PC-3 (cell line): Measurements from ENCODE around the gene SFT2D1. TPM values are rescaled to one million over a fixed set of nuclear protein-coding genes. Genes with fewer than 3 reads are reported as not detected.
A peak's percentile ranks its signal among the peaks of the same experiment; 100 is the strongest.

Experiments used
- ATAC-seq: fragments of 200-7000 bp; cut with Tn5 transposase; 2 replicates; pipeline ENCODE4 v1.9.1; 2020; ENCODE audit warnings: mild to moderate bottlenecking, moderate library complexity
- BruUV-seq: library from RNA; stranded (reverse); fragments of 400-500 nt; replicated peaks from 2 replicates; lab custom pipeline; 2021; lab: Mats Ljungman, UMichigan
- CTCF ChIA-PET: fragments of 300-600 bp; sonication (Branson Sonifier 250); formaldehyde crosslinking; loops from one replicate; lab custom pipeline; 2022; ENCODE audit warnings: antibody characterized with exemption; lab: Charles Lee
- POLR2A ChIA-PET: fragments of 300-600 bp; sonication (Branson Sonifier 250); formaldehyde crosslinking; loops from one replicate; lab custom pipeline; 2022; ENCODE audit warnings: antibody characterized with exemption; ENCODE audit not compliant: unreplicated experiment; lab: Charles Lee
- DNase-seq: peaks from one replicate; pipeline ENCODE4 v3.0.0-alpha.2; 2015
- H2AFZ ChIP-seq: fragments of 300-600 bp; sonication (generic); 2 replicates; pipeline ENCODE4 v1.6.0; 2016; ENCODE audit warnings: antibody characterized with exemption, low read length
- H3F3A ChIP-seq: fragments of 300-600 bp; sonication (generic); one replicate; pipeline ENCODE4 v1.6.0; 2017; ENCODE audit warnings: antibody characterized with exemption, low read length, control low read depth, mild to moderate bottlenecking; ENCODE audit not compliant: unreplicated experiment
- H3K27ac ChIP-seq: fragments of 300-600 bp; sonication (generic); 2 replicates; pipeline ENCODE4 v1.5.1; 2016; ENCODE audit warnings: mild to moderate bottlenecking, low read length
- H3K27me3 ChIP-seq: fragments of 300-600 bp; sonication (generic); 2 replicates; pipeline ENCODE4 v1.6.1; 2016; ENCODE audit warnings: low read length, mixed read lengths
- H3K36me3 ChIP-seq: fragments of 300-600 bp; sonication (generic); 2 replicates; pipeline ENCODE4 v1.6.1; 2016; ENCODE audit warnings: low read depth, mixed run types, low read length, mixed read lengths
- H3K4me1 ChIP-seq: fragments of 300-600 bp; sonication (generic); 2 replicates; pipeline ENCODE4 v1.5.1; 2016; ENCODE audit warnings: low read length; ENCODE audit not compliant: insufficient read depth
- H3K4me2 ChIP-seq: fragments of 300-600 bp; sonication (generic); 2 replicates; pipeline ENCODE4 v1.6.0; 2016; ENCODE audit warnings: low read length
- H3K4me3 ChIP-seq: fragments of 300-600 bp; sonication (generic); 2 replicates; pipeline ENCODE4 v1.5.1; 2016; ENCODE audit warnings: mild to moderate bottlenecking, low read length, mixed read lengths
- H3K79me2 ChIP-seq: fragments of 300-600 bp; sonication (generic); 2 replicates; pipeline ENCODE4 v1.6.1; 2017; ENCODE audit warnings: low read length, mixed read lengths
- H3K9ac ChIP-seq: fragments of 300-600 bp; sonication (generic); 2 replicates; pipeline ENCODE4 v1.6.0; 2016; ENCODE audit warnings: mild to moderate bottlenecking, low read length
- H3K9me2 ChIP-seq: fragments of 300-600 bp; sonication (generic); replicated peaks from 2 replicates; pipeline ENCODE4 v1.6.1; 2016; ENCODE audit warnings: mixed run types, low read length, mixed read lengths
- H3K9me3 ChIP-seq: fragments of 300-600 bp; sonication (generic); 2 replicates; pipeline ENCODE4 v1.6.1; 2016; ENCODE audit warnings: low read length, mixed read lengths
- H4K20me1 ChIP-seq: fragments of 300-600 bp; sonication (generic); 2 replicates; pipeline ENCODE4 v1.6.1; 2016; ENCODE audit warnings: low read length, mixed read lengths
- CTCF ChIP-seq: fragments of 300-600 bp; sonication (generic); conservative IDR thresholded peaks from 2 replicates; pipeline ENCODE4 v1.5.1; 2017; ENCODE audit warnings: antibody characterized with exemption, low read depth, mild to moderate bottlenecking, low read length
- EZH2 ChIP-seq: fragments of 300-600 bp; sonication (generic); IDR thresholded peaks from one replicate; pipeline ENCODE4 v1.6.1; 2017; ENCODE audit warnings: antibody characterized with exemption, mild to moderate bottlenecking, low read length; ENCODE audit not compliant: unreplicated experiment
- EZH2phosphoT487 ChIP-seq: fragments of 300-600 bp; sonication (generic); IDR thresholded peaks from 2 replicates; pipeline ENCODE4 v1.6.1; 2018; ENCODE audit warnings: mild to moderate bottlenecking, antibody characterized with exemption, low read length, borderline replicate concordance
- intact Hi-C: fragments of 100-400 bp; cut with micrococcal nuclease; formaldehyde crosslinking; loops from 2 replicates; pipeline ENCODE4 v1.9.0; 2023
- total RNA-seq: library from RNA; depleted of rRNA; stranded (reverse); fragments of >200 nt; gene quantifications from 2 replicates; pipeline ENCODE4 v1.2.3, GENCODE V29; 2014

The SFT2D1 gene
- total RNA-seq, 1 experiment from 2014 or later, result 28.0 TPM

GRCh38 chr6:166343150-166343487 is 774 bp upstream of the SFT2D1 start:
- DNase-seq, result no peak
- no peaks in the 10 kb centered on the region for H3K9me3 ChIP-seq
- no peaks in the 10 kb centered on the region for H3K9me2 ChIP-seq
- ChIA-PET POLR2A (no interaction called here), CTCF (no interaction called here)
- no peaks in the 10 kb centered on the region for H3F3A ChIP-seq
- ATAC-seq, result no peak
- TF ChIP-seq EZH2phosphoT487, result no peak
- no peak for TF ChIP-seq CTCF
- TF ChIP-seq EZH2, result no peak
- H3K36me3 ChIP-seq, result no peaks in the 10 kb centered on the region
- no peaks in the 10 kb centered on the region for H4K20me1 ChIP-seq
- peak overlapping the region; percentile 98 for H3K4me3 ChIP-seq
- no peaks in the 10 kb centered on the region for H3K27me3 ChIP-seq
- intact Hi-C loops, result loop anchor here (2.0 kb wide), 1 partner anchor 40 kb away; the partner anchor contains the start of gene MPC1
- H3K4me1 ChIP-seq, result no peaks in the 10 kb centered on the region
- peaks cover 45% of the 10 kb centered on the region for H3K79me2 ChIP-seq
- peak overlapping the region; percentile 93 for H2AFZ ChIP-seq
- H3K9ac ChIP-seq, result peak overlapping the region; percentile 95
- peak overlapping the region; percentile 99 for H3K4me2 ChIP-seq
- H3K27ac ChIP-seq, result no peak overlapping the region
- no TSS peak for BruUV-seq

GRCh38 chr6:166341977-166342348 is 382 bp downstream of the SFT2D1 start:
- ATAC-seq, result peak; percentile 27
- no peaks in the 10 kb centered on the region for H3K9me2 ChIP-seq
- POLR2A ChIA-PET, result no interaction called here

More at GRCh38 chr6:166341977-166342348, 382 bp downstream of the SFT2D1 start:
- H3K4me1 ChIP-seq, result no peaks in the 10 kb centered on the region
- peak overlapping the region; percentile 36 for H3K27ac ChIP-seq
- H3K4me3 ChIP-seq, result peak overlapping the region; percentile 98
- DNase-seq, result no peak
- peak overlapping the region; percentile 93 for H2AFZ ChIP-seq
- no peak for TF ChIP-seq EZH2
- TF ChIP-seq CTCF, result no peak
- TF ChIP-seq EZH2phosphoT487, result no peak
- H3K4me2 ChIP-seq, result peak overlapping the region; percentile 99
- H4K20me1 ChIP-seq, result no peaks in the 10 kb centered on the region
- H3K9ac ChIP-seq, result peak overlapping the region; percentile 95
- H3K27me3 ChIP-seq, result no peaks in the 10 kb centered on the region
- TSS peak; percentile 68 for BruUV-seq
- CTCF ChIA-PET, result no interaction called here
- no peaks in the 10 kb centered on the region for H3K36me3 ChIP-seq
- H3K9me3 ChIP-seq, result no peaks in the 10 kb centered on the region
- intact Hi-C loops, result loop anchor here (2.0 kb wide), 1 partner anchor 41 kb away; the partner anchor contains the start of gene MPC1
- H3F3A ChIP-seq, result no peaks in the 10 kb centered on the region
- peaks cover 55% of the 10 kb centered on the region for H3K79me2 ChIP-seq
